GM12878 (cell line): ENCODE measurements around the gene STK32B. TPM values are rescaled to one million over a fixed set of nuclear protein-coding genes. Genes with fewer than 3 reads are reported as not detected.

Experiments used
- ATAC-seq: fragments of 200-7000 bp; cut with Tn5 transposase; 3 replicates; pipeline ENCODE4 v1.9.1; 2020; ENCODE audit warnings: mild to moderate bottlenecking, moderate library complexity
- BruUV-seq: library from RNA; stranded (reverse); fragments of 400-500 nt; replicated peaks from 2 replicates; lab custom pipeline; 2021; lab: Mats Ljungman, UMichigan
- CTCF ChIA-PET: fragments of 300-600 bp; sonication (Branson Sonifier 250); formaldehyde crosslinking; extraction: SDS; loops from one replicate; lab custom pipeline; 2021; ENCODE audit warnings: inconsistent platforms; lab: Yijun Ruan, JAX
- POLR2A ChIA-PET: fragments of 350-600 bp; formaldehyde crosslinking; extraction: SDS; loops from one replicate; lab custom pipeline; 2021; ENCODE audit warnings: inconsistent platforms; lab: Charles Lee
- RAD21 ChIA-PET: fragments of 300-600 bp; sonication (Branson Sonifier 250); formaldehyde crosslinking; loops from one replicate; lab custom pipeline; 2023; ENCODE audit warnings: antibody characterized with exemption; ENCODE audit not compliant: unreplicated experiment; lab: Charles Lee
- SMC1A ChIA-PET: fragments of 300-600 bp; sonication (Branson Sonifier 250); formaldehyde crosslinking; loops from one replicate; lab custom pipeline; 2023; ENCODE audit not compliant: unreplicated experiment, uncharacterized antibody; lab: Charles Lee
- DNase-seq: peaks from one replicate; pipeline ENCODE4 v3.0.0-alpha.2; 2011; ENCODE audit warnings: low read depth, low spot score
- FAIRE-seq: peaks from 3 replicates; lab custom pipeline; 2011; peaks lifted over from hg19 to GRCh38; lab: Jason Lieb, UNC
- H2AFZ ChIP-seq: 2 replicates; pipeline ENCODE4 v1.6.0; 2011; ENCODE audit warnings: low read depth, low read length, control low read depth; ENCODE audit not compliant: control insufficient read depth
- H3K27ac ChIP-seq: 2 replicates; pipeline ENCODE4 v1.5.1; 2011; ENCODE audit warnings: control low read depth; ENCODE audit not compliant: control insufficient read depth, insufficient read depth
- H3K27me3 ChIP-seq, 2 experiments: replicated peaks in 1 of 2; 2 replicates each; pipeline versions ENCODE4 v1.6.0 to v1.6.1; 2011; ENCODE audit warnings: low read length in 1 of 2; ENCODE audit not compliant: control insufficient read depth in 2 of 2, insufficient read depth in 2 of 2
- H3K36me3 ChIP-seq, 2 experiments: 2 replicates each; pipeline ENCODE4 v1.5.1; 2011; ENCODE audit warnings: low read length in 1 of 2; ENCODE audit not compliant: control insufficient read depth in 2 of 2, insufficient read depth in 2 of 2
- H3K4me1 ChIP-seq: 2 replicates; pipeline ENCODE4 v1.6.1; 2011; ENCODE audit warnings: mild to moderate bottlenecking, low read length, moderate library complexity, mixed read lengths; ENCODE audit not compliant: control insufficient read depth, insufficient read depth
- H3K4me2 ChIP-seq: 2 replicates; pipeline ENCODE4 v1.6.0; 2011; ENCODE audit warnings: control low read depth; ENCODE audit not compliant: control insufficient read depth, insufficient read depth
- H3K4me3 ChIP-seq: fragments of 200-600 bp; sonication (generic); 2 replicates; pipeline ENCODE4 v1.5.1; 2016
- H3K79me2 ChIP-seq: 2 replicates; pipeline ENCODE4 v1.6.0; 2011; ENCODE audit warnings: low read length; ENCODE audit not compliant: control insufficient read depth, insufficient read depth
- H3K9ac ChIP-seq: 2 replicates; pipeline ENCODE4 v1.8.0; 2011; ENCODE audit warnings: low read length, control low read depth, mixed read lengths; ENCODE audit not compliant: control insufficient read depth, insufficient read depth
- H3K9me3 ChIP-seq: replicated peaks from 3 replicates; pipeline ENCODE4 v1.5.1; 2011; ENCODE audit warnings: mild to moderate bottlenecking, low read length; ENCODE audit not compliant: control insufficient read depth, insufficient read depth
- H4K20me1 ChIP-seq: 2 replicates; pipeline ENCODE4 v1.6.0; 2011; ENCODE audit not compliant: control insufficient read depth, insufficient read depth
- BCLAF1 ChIP-seq: fragments of 450-650 bp; IDR thresholded peaks from 2 replicates; pipeline ENCODE4 v1.6.1; 2017; ENCODE audit warnings: antibody characterized with exemption, mild to moderate bottlenecking, moderate library complexity
- CHD2 ChIP-seq: IDR thresholded peaks from 2 replicates; pipeline ENCODE4 v1.6.1; 2011; ENCODE audit warnings: low read depth, low read length, improper control_type of control experiment, borderline replicate concordance
- EED ChIP-seq: sonication (generic); IDR thresholded peaks from 2 replicates; pipeline ENCODE4 v1.6.1; 2016; ENCODE audit warnings: antibody characterized with exemption, low read depth
- GABPA ChIP-seq: IDR thresholded peaks from 2 replicates; pipeline ENCODE4 v1.6.1; 2014; ENCODE audit warnings: antibody characterized with exemption, low read depth, mild to moderate bottlenecking, inconsistent platforms
- HDAC6 ChIP-seq: fragments of 200-600 bp; sonication (generic); IDR thresholded peaks from one replicate; pipeline ENCODE4 v1.8.0; 2017; ENCODE audit warnings: antibody characterized with exemption; ENCODE audit not compliant: unreplicated experiment
- IRF3 ChIP-seq: fragments of 450-650 bp; IDR thresholded peaks from 2 replicates; pipeline ENCODE4 v1.6.1; 2014; ENCODE audit warnings: mild to moderate bottlenecking
- MYB ChIP-seq: fragments of 150-350 bp; IDR thresholded peaks from 2 replicates; pipeline ENCODE4 v1.6.1; 2014; ENCODE audit warnings: mild to moderate bottlenecking, low read depth, low read length, borderline replicate concordance
- NFYB ChIP-seq: IDR thresholded peaks from 2 replicates; pipeline ENCODE4 v1.6.1; 2011; ENCODE audit warnings: low read depth, mild to moderate bottlenecking, low read length, improper control_type of control experiment, moderate library complexity; ENCODE audit not compliant: insufficient read depth
- PRDM15 ChIP-seq: fragments of 450-650 bp; formaldehyde crosslinking; IDR thresholded peaks from 2 replicates; pipeline ENCODE4 v1.4.0; 2020; ENCODE audit warnings: mild to moderate bottlenecking, moderate library complexity
- RB1 ChIP-seq: fragments of 450-650 bp; formaldehyde crosslinking; IDR thresholded peaks from 2 replicates; pipeline ENCODE4 v1.6.1; 2017; ENCODE audit warnings: mild to moderate bottlenecking, borderline replicate concordance
- TBL1XR1 ChIP-seq: IDR thresholded peaks from 2 replicates; pipeline ENCODE4 v1.6.1; 2012; ENCODE audit warnings: low read depth, low read length, improper control_type of control experiment
- WRNIP1 ChIP-seq: IDR thresholded peaks from 2 replicates; pipeline ENCODE4 v1.6.1; 2011; ENCODE audit warnings: low read depth, low read length, improper control_type of control experiment, borderline replicate concordance
- WGBS: methylation state at CpG from one replicate; pipeline ENCODE4 v1.1.6; 2016; ENCODE audit warnings: low lambda C conversion rate; ENCODE audit not compliant: insufficient replicate concordance, insufficient coverage; ENCODE audit errors: missing lambda C conversion rate; 5-methylcytosine and 5-hydroxymethylcytosine counted together
- in situ Hi-C: fragments of 300-500 bp; cut with MboI; formaldehyde crosslinking; loops from 9 replicates; pipeline ENCODE4 v1.14.3; 2018; ENCODE audit warnings: mixed read lengths
- intact Hi-C: fragments of 100-400 bp; cut with micrococcal nuclease; formaldehyde crosslinking; loops from one replicate; pipeline ENCODE4 v1.14.2; 2022; ENCODE audit not compliant: unreplicated experiment
- polyA plus RNA-seq, 11 experiments: library from polyadenylated mRNA; depleted of rRNA in 4 of 11; unstranded in 6 of 11; stranded (reverse) in 5 of 11; fragments of >200 nt; fragmentation: Nextera tagmentation in 4 of 11; fragmentation: Illumina TruSeq in 1 of 11; extraction: Ambion mirVana in 4 of 11; extraction: Trizol in 1 of 11; gene quantifications; 1 replicate in 1 of 11; 2 replicates in 10 of 11; pipeline versions ENCODE4 v1.2.1 to v1.2.3, GENCODE V29; 2011 to 2016; ENCODE audit warnings: inconsistent platforms in 2 of 11, missing spikeins in 2 of 11, low read depth in 1 of 11
- total RNA-seq, 4 experiments: library from RNA; depleted of rRNA in 3 of 4; stranded (reverse); fragments of >200 nt in 3 of 4; fragmentation: Illumina TruSeq in 1 of 4; extraction: Trizol in 1 of 4; gene quantifications; 2 replicates each; pipeline versions ENCODE4 v1.2.1 to v1.2.3, GENCODE V29; 2013 to 2021

The STK32B gene
- total and polyA plus RNA-seq, 10 of the 15 experiments (the other 5 are each of a cell fraction or from before 2014, with no cell fraction given), result 0.04 to 0.12 (median 0.08) TPM; not detected in 7

GRCh38 chr4:5004496-5004895, 46.8 kb upstream of the STK32B start:
- ATAC-seq (no peak), FAIRE-seq (no peak), DNase-seq (no peak)
- no peak overlapping the region for H2AFZ ChIP-seq
- no peaks in the 10 kb centered on the region for H3K79me2 ChIP-seq
- SMC1A ChIA-PET, result no interaction called here
- H3K9me3 ChIP-seq, result no peaks in the 10 kb centered on the region
- H3K4me2 ChIP-seq, result no peak overlapping the region
- CTCF ChIA-PET, result no interaction called here
- 37% methylated on average over 7 of the region's 8 CpGs for WGBS
- no peaks in the 10 kb centered on the region for H3K4me1 ChIP-seq
- TF ChIP-seq NFYB (no peak), WRNIP1 (no peak), RB1 (no peak), EED (no peak), BCLAF1 (no peak), CHD2 (no peak), IRF3 (no peak), PRDM15 (no peak), MYB (no peak), TBL1XR1 (no peak), HDAC6 (no peak), GABPA (no peak)
- POLR2A ChIA-PET, result no interaction called here
- in situ Hi-C loops, result no loop called here
- no peak overlapping the region for H3K27ac ChIP-seq
- H3K27me3 ChIP-seq, result no peaks in the 10 kb centered on the region; a peak in 1 of 4 replicates
- H3K4me3 ChIP-seq, result no peak overlapping the region
- RAD21 ChIA-PET, result no interaction called here
- H4K20me1 ChIP-seq, result no peaks in the 10 kb centered on the region
- intact Hi-C loops, result no loop called here
- no peak overlapping the region for H3K9ac ChIP-seq
- no TSS peak for BruUV-seq
- no peaks in the 10 kb centered on the region for H3K36me3 ChIP-seq
